ENCODE data around the gene CD34.

The CD34 gene

GRCh38 chr1:207898836-207899235 lies 12.1 kb downstream of the CD34 start:
- Mint-ChIP-seq H3K36me3 (ENCODE audit: low read depth) (no peaks in the 10 kb centered on the region), H3K27me3 (ENCODE audit: low read depth) (peaks cover 16% of the 10 kb centered on the region), H3K27ac (no peak overlapping the region), H3K4me3 (no peak overlapping the region), H3K9me3 (no peaks in the 10 kb centered on the region), H3K4me1 (ENCODE audit: low read depth) (peaks cover 14% of the 10 kb centered on the region)
- DNase-seq (ENCODE audit: low spot score), result no peak

GRCh38 chr1:207898260-207898659 lies 12.7 kb downstream of the CD34 start:
- peaks cover 20% of the 10 kb centered on the region for H3K27me3 Mint-ChIP-seq (ENCODE audit: low read depth)
- no peak for DNase-seq (ENCODE audit: low spot score)
- no peak overlapping the region for H3K4me3 Mint-ChIP-seq
- no peaks in the 10 kb centered on the region for H3K36me3 Mint-ChIP-seq (ENCODE audit: low read depth)
- no peak overlapping the region for H3K27ac Mint-ChIP-seq
- H3K9me3 Mint-ChIP-seq, result no peaks in the 10 kb centered on the region
- H3K4me1 Mint-ChIP-seq (ENCODE audit: low read depth), result peaks cover 14% of the 10 kb centered on the region

- no peak for DNase-seq (ENCODE audit: low spot score)
- no peak overlapping the region for H3K27ac Mint-ChIP-seq
- H3K4me3 Mint-ChIP-seq, result no peak overlapping the region
- H3K36me3 Mint-ChIP-seq (ENCODE audit: low read depth), result no peaks in the 10 kb centered on the region
- peaks cover 20% of the 10 kb centered on the region for H3K27me3 Mint-ChIP-seq (ENCODE audit: low read depth)
- H3K9me3 Mint-ChIP-seq, result no peaks in the 10 kb centered on the region
- peaks cover 11% of the 10 kb centered on the region for H3K4me1 Mint-ChIP-seq (ENCODE audit: low read depth)
Observed at GRCh38 chr1:207897188-207897587, 13.7 kb downstream of the CD34 start.

DNA sequence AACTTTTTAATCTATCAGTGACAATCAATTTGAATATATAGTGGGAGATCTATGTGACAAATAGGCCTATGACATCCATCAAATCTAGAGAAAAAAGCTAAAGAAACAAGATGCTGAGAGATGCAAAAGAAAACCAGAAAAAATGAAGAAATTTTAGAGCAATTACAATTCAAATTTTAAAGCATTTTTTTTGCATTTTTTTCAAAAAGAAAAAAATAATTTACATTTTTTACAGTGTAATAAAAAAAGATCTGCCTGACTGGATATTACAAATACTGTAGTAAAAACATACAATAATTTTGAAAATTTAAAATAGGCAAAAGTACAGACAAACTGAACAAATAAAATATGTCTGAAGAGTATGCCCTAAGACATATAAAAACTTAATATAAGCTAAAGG lies 14.4 kb downstream of the CD34 start:
- no peak for DNase-seq (ENCODE audit: low spot score)
- no peak overlapping the region for H3K4me3 Mint-ChIP-seq
- H3K27me3 Mint-ChIP-seq (ENCODE audit: low read depth), result peaks cover 20% of the 10 kb centered on the region
- H3K9me3 Mint-ChIP-seq, result no peaks in the 10 kb centered on the region
- peaks cover 7% of the 10 kb centered on the region for H3K4me1 Mint-ChIP-seq (ENCODE audit: low read depth)
- no peak overlapping the region for H3K27ac Mint-ChIP-seq
- H3K36me3 Mint-ChIP-seq (ENCODE audit: low read depth), result no peaks in the 10 kb centered on the region

GRCh38 chr1:207894704-207895103 lies 16.2 kb downstream of the CD34 start:
- Mint-ChIP-seq H3K27ac (no peak overlapping the region), H3K9me3 (no peaks in the 10 kb centered on the region), H3K36me3 (ENCODE audit: low read depth) (no peaks in the 10 kb centered on the region), H3K4me1 (ENCODE audit: low read depth) (peaks cover 4% of the 10 kb centered on the region), H3K4me3 (no peak overlapping the region), H3K27me3 (ENCODE audit: low read depth) (peaks cover 20% of the 10 kb centered on the region)
- no peak for DNase-seq (ENCODE audit: low spot score)

- Mint-ChIP-seq H3K27ac (no peak overlapping the region), H3K36me3 (ENCODE audit: low read depth) (no peaks in the 10 kb centered on the region), H3K27me3 (ENCODE audit: low read depth) (peaks cover 20% of the 10 kb centered on the region), H3K9me3 (no peaks in the 10 kb centered on the region), H3K4me3 (no peak overlapping the region), H3K4me1 (ENCODE audit: low read depth) (peaks cover 4% of the 10 kb centered on the region)
- DNase-seq (ENCODE audit: low spot score), result no peak
Observed at GRCh38 chr1:207893737-207894582, 17.0 kb downstream of the CD34 start.

GRCh38 chr1:207892764-207893163 lies 18.2 kb downstream of the CD34 start:
- H3K9me3 Mint-ChIP-seq, result no peaks in the 10 kb centered on the region
- no peak for DNase-seq (ENCODE audit: low spot score)

GRCh38 chr1:207891148-207891547 lies 19.8 kb downstream of the CD34 start:
- H3K27ac Mint-ChIP-seq, result no peak overlapping the region
- H3K4me3 Mint-ChIP-seq, result no peak overlapping the region
- H3K9me3 Mint-ChIP-seq, result no peaks in the 10 kb centered on the region
- H3K4me1 Mint-ChIP-seq (ENCODE audit: low read depth), result peaks cover 13% of the 10 kb centered on the region
- no peaks in the 10 kb centered on the region for H3K36me3 Mint-ChIP-seq (ENCODE audit: low read depth)
- peaks cover 17% of the 10 kb centered on the region for H3K27me3 Mint-ChIP-seq (ENCODE audit: low read depth)
- no peak for DNase-seq (ENCODE audit: low spot score)

More at GRCh38 chr1:207892764-207893163, 18.2 kb downstream of the CD34 start:
- H3K27me3 Mint-ChIP-seq (ENCODE audit: low read depth), result peaks cover 20% of the 10 kb centered on the region
- peaks cover 4% of the 10 kb centered on the region for H3K4me1 Mint-ChIP-seq (ENCODE audit: low read depth)
- H3K27ac Mint-ChIP-seq, result no peak overlapping the region
- H3K4me3 Mint-ChIP-seq, result no peak overlapping the region
- no peaks in the 10 kb centered on the region for H3K36me3 Mint-ChIP-seq (ENCODE audit: low read depth)

- no peak overlapping the region for H3K27ac Mint-ChIP-seq
- H3K4me3 Mint-ChIP-seq, result no peak overlapping the region
- no peaks in the 10 kb centered on the region for H3K9me3 Mint-ChIP-seq
- DNase-seq (ENCODE audit: low spot score), result no peak
- H3K27me3 Mint-ChIP-seq (ENCODE audit: low read depth), result peaks cover 11% of the 10 kb centered on the region
- peaks cover 17% of the 10 kb centered on the region for H3K4me1 Mint-ChIP-seq (ENCODE audit: low read depth)
- H3K36me3 Mint-ChIP-seq (ENCODE audit: low read depth), result no peaks in the 10 kb centered on the region
Observed at GRCh38 chr1:207890136-207890738, 20.7 kb downstream of the CD34 start.

DNA sequence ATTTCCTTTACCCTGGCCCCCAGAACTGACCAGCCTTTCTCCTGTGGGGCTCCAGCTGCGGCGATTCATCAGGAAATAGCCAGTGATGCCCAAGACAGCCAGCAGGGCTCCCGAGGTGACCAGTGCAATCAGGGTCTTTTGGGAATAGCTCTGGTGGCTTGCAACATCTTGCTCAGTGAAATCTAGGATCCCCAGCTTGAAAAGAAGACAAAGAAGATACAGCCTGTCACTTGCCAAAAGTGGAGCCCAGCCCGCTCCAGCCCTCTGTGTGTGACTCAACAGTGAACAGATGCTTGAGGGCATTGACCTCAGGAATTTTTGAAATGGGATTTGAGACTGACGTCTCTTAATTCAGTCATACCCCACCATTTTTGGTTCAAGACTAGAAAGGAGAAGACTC lies 22.3 kb downstream of the CD34 start:
- Mint-ChIP-seq H3K4me1 (ENCODE audit: low read depth) (peaks cover 30% of the 10 kb centered on the region), H3K27ac (no peak overlapping the region), H3K9me3 (no peaks in the 10 kb centered on the region), H3K27me3 (ENCODE audit: low read depth) (peaks cover 2% of the 10 kb centered on the region), H3K4me3 (no peak overlapping the region), H3K36me3 (ENCODE audit: low read depth) (no peaks in the 10 kb centered on the region)
- DNase-seq (ENCODE audit: low spot score), result no peak

- no peaks in the 10 kb centered on the region for H3K36me3 Mint-ChIP-seq (ENCODE audit: low read depth)
- peaks cover 36% of the 10 kb centered on the region for H3K4me1 Mint-ChIP-seq (ENCODE audit: low read depth)
- DNase-seq (ENCODE audit: low spot score), result no peak
- H3K27me3 Mint-ChIP-seq (ENCODE audit: low read depth), result no peaks in the 10 kb centered on the region
- no peak overlapping the region for H3K27ac Mint-ChIP-seq
- no peaks in the 10 kb centered on the region for H3K9me3 Mint-ChIP-seq
- H3K4me3 Mint-ChIP-seq, result no peak overlapping the region
Observed at GRCh38 chr1:207887542-207888201, 23.3 kb downstream of the CD34 start.

DNA sequence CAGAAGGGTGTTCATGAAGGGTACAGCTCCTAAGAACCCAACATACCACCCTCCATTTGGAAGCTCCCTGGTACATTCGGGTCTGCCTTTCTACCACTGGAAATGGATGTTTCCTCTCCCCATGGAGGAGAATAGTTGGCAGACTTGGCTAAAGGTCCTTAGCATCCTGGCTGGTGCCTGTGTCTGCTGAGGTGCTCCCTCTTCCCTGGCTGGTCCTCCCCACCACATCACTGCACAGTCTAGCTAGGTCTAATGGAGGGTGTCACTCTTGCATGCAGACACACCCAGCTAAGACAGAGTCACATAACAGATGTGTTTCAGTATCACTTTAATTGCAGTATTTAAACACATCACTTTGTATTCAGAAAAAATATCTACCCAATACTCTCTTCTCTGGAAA lies 24.7 kb downstream of the CD34 start:
- no peak for DNase-seq (ENCODE audit: low spot score)
- H3K4me3 Mint-ChIP-seq, result no peak overlapping the region
- peaks cover 45% of the 10 kb centered on the region for H3K4me1 Mint-ChIP-seq (ENCODE audit: low read depth)
- no peaks in the 10 kb centered on the region for H3K9me3 Mint-ChIP-seq
- no peaks in the 10 kb centered on the region for H3K27me3 Mint-ChIP-seq (ENCODE audit: low read depth)
- peak overlapping the region; percentile 16 for H3K27ac Mint-ChIP-seq
- no peaks in the 10 kb centered on the region for H3K36me3 Mint-ChIP-seq (ENCODE audit: low read depth)

DNA sequence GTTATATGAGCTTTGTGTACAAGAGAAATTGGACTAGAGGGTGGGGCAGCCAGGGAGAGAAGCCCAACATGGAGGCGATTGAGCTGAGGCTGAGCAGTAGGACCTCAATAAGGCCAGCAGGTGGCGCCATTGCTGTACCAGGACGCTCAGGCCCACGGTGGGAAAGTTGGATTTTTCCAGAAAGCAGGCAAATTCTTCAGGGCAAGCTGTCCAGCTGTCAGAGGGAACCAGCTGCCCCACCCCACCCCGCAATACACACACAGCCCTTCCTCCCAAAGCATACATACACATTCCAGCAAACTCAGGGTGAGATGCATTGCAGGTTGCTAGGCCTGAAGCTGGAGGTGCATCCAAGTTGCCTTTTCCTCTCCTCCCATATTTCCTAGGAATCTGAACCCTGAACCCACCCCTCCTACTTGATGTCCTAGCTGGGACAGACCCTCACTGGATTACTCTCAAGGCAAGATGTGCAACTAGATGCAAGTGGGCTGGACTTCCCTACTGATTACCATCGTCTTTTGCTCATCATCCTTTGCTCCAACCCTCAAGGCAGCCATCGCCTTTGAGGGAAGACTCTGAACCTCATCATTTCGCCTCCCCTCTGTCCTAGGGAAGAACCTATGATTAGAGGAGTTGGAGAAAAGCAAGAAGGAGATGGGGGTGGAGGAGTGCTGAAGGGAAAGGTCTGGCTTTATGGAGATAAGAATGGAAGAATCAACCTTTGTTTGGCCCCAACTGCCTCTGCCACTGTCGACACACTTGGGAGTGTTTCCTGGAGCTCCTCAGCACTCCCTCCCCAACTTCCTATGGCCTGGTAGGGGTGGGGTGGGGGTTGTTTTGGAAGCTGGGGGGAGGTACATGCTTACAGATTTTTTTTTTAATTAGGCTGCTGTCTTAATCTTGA lies 25.5 kb downstream of the CD34 start:
- Mint-ChIP-seq H3K9me3 (no peaks in the 10 kb centered on the region), H3K36me3 (ENCODE audit: low read depth) (no peaks in the 10 kb centered on the region), H3K4me1 (ENCODE audit: low read depth) (peaks cover 46% of the 10 kb centered on the region), H3K27ac (peak overlapping the region; percentile 98), H3K27me3 (ENCODE audit: low read depth) (no peaks in the 10 kb centered on the region), H3K4me3 (no peak overlapping the region)
- DNase-seq (ENCODE audit: low spot score), result peak; percentile 59

All from T-helper 2 cell treated with Interferon-gamma antibody and Interleukin-4, amounts not matched to agents 5 μg/mL and 100 μg/mL, for 36 hours (primary cell).